ENCODE measurements around the gene ZC3HAV1L. TPM values are rescaled to one million over a fixed set of nuclear protein-coding genes. Genes with fewer than 3 reads are reported as not detected.

ZC3HAV1L gene
- total and polyA plus RNA-seq, 2 of the 8 experiments (the other 6 are each of a cell fraction or from before 2014, with no cell fraction given), result 5.2 to 7.0 TPM

DNA sequence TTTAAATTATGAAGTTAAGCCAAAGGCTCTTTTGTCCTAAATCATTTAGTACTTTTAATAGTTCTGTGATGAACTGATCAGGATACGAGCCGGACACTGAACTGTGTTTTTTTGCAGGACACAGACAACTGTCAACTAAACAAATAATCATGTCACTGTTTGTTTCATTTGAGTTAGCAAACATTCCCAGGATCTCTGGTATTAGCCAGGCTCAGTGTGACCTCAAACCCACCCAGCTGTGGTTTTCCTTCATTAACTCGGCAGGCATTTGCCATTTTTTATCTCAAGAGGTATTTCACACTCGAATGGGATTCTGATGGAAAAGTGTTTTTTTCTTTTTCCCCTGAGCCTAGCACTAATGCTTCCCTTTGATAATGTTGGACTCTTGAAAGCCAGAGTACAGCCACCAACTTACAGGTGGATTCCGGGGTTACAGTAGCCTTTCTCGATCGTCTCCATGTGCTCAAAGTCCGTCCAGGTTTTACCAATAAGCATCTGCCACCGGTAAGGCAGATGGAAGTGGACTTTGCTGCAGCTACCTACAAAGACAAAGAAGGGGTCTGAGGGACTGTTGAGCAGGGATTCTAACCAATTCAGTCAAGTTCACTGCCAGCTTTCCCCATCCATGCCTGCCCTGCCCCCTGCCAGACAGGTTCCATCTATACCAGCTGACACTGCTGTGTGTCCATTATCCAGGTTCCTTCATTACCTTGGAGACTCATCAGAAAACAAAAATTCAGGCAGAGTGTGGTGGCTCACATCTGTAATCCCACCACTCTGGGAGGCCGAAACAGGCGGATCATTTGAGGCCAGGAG is 40.2 kb upstream of the ZC3HAV1L start:
- H3K9ac ChIP-seq (replicated peaks in 1 of 4; ENCODE audit: extremely low read depth in 1 of 4, low read depth in 3 of 4, low read length in 3 of 4), result no peak overlapping the region
- no peaks in the 10 kb centered on the region for H3K79me2 ChIP-seq (ENCODE audit: control insufficient read depth in 1 of 2, insufficient read depth in 2 of 2, low read length in 2 of 2)
- H4K5ac ChIP-seq (ENCODE audit: insufficient read length, low read depth, low read length), result no peak overlapping the region
- no peaks in the 10 kb centered on the region for H3K27me3 ChIP-seq (replicated peaks in 1 of 4; ENCODE audit: control insufficient read depth in 3 of 4, extremely low read depth in 1 of 4, insufficient read depth in 3 of 4, low read length in 3 of 4)
- no peak overlapping the region for H2BK15ac ChIP-seq (ENCODE audit: low read length)
- H3K23ac ChIP-seq (ENCODE audit: insufficient read length), result no peak overlapping the region
- H3K79me1 ChIP-seq (ENCODE audit: low read depth, low read length), result no peaks in the 10 kb centered on the region
- H3K56ac ChIP-seq (replicated peaks; ENCODE audit: insufficient read length, low read depth, low read length), result no peak overlapping the region
- no peak overlapping the region for H3K14ac ChIP-seq (ENCODE audit: insufficient read length)
- H4K20me1 ChIP-seq (replicated peaks in 1 of 2; ENCODE audit: control insufficient read depth in 1 of 2, insufficient read depth in 2 of 2, low read length in 2 of 2), result peaks cover 0 to 2% of the 10 kb centered on the region in 2 experiments
- POLR2A ChIA-PET (ENCODE audit: partially characterized antibody), result no interaction called here
- H2BK20ac ChIP-seq (ENCODE audit: low read length), result no peak overlapping the region
- 95% methylated on average over 11 of the region's 11 CpGs; no CpG with 5 or more reads in 1 of the 2 experiments for WGBS, 2 experiments (ENCODE audit: extremely low coverage in 1 of 2, insufficient coverage in 1 of 2, insufficient read length in 1 of 2, insufficient replicate concordance in 2 of 2, low coverage in 1 of 2, low lambda C conversion rate in 2 of 2, missing lambda C conversion rate in 1 of 2)
- H3K4me2 ChIP-seq (ENCODE audit: insufficient read depth in 1 of 2, low read depth in 2 of 2, low read length in 2 of 2), result no peak overlapping the region
- no peak overlapping the region for H3K27ac ChIP-seq (ENCODE audit: low read depth, low read length)
- no peak overlapping the region for H2AK5ac ChIP-seq (ENCODE audit: low read depth, low read length)
- no peak overlapping the region for H2AFZ ChIP-seq (ENCODE audit: low read length)
- H3K36me3 ChIP-seq (ENCODE audit: control insufficient read depth in 2 of 4, insufficient read depth in 4 of 4, low read length in 3 of 4), result peaks cover 2 to 39% (median 29%) of the 10 kb centered on the region in 4 experiments; a peak in 7 of 8 replicates
- DNase-seq (ENCODE audit: low read depth in 1 of 2, low spot score in 2 of 2), result no peak
- H3K18ac ChIP-seq (ENCODE audit: extremely low read depth, low read length), result no peak overlapping the region
- H4K8ac ChIP-seq (ENCODE audit: extremely low read depth, insufficient read depth, low read length), result no peak overlapping the region
- H4K91ac ChIP-seq (replicated peaks; ENCODE audit: insufficient read length, low read length), result no peak overlapping the region
- no peak for FAIRE-seq
- H2BK120ac ChIP-seq (replicated peaks; ENCODE audit: low read depth, low read length), result no peak overlapping the region
- no peak overlapping the region for H3K4me3 ChIP-seq (ENCODE audit: extremely low read depth in 1 of 4, insufficient read depth in 2 of 4, low read depth in 3 of 4, low read length in 4 of 4)
- H3K4me1 ChIP-seq (replicated peaks in 1 of 4; ENCODE audit: control insufficient read depth in 3 of 4, insufficient read depth in 4 of 4, low read length in 3 of 4), result peaks cover 0 to 2% (median 0%) of the 10 kb centered on the region in 4 experiments; a peak in 2 of 7 replicates
- CTCF ChIA-PET (ENCODE audit: partially characterized antibody), result interaction anchor here (0.6 to 3.7 kb wide), 25 partner anchors 10 to 300 kb away, joined by 3 to 29 read pairs (median 6); no protein-coding TSS in a partner anchor
- no peaks in the 10 kb centered on the region for H3K23me2 ChIP-seq (ENCODE audit: low read depth, low read length)
- no peaks in the 10 kb centered on the region for H3K9me3 ChIP-seq (ENCODE audit: insufficient read depth in 2 of 2, low read depth in 1 of 2, low read length in 1 of 2)
- no peak overlapping the region for H3K4ac ChIP-seq (replicated peaks; ENCODE audit: insufficient read length, low read depth, low read length)
- no peak overlapping the region for H2BK12ac ChIP-seq (ENCODE audit: low read depth, low read length)
- H2BK5ac ChIP-seq (ENCODE audit: low read depth, low read length), result no peak overlapping the region
- TF ChIP-seq SP1 (IDR thresholded peaks at IDR 0.05; ENCODE audit: low read depth, low read length), result no peak
- TF ChIP-seq CBX5 (IDR thresholded peaks at IDR 0.05; ENCODE audit: low read depth, low read length), result no peak
- no peak for TF ChIP-seq CEBPB (IDR thresholded peaks at IDR 0.05; ENCODE audit: low read depth, low read length)
- no peak for TF ChIP-seq EP300 (IDR thresholded peaks at IDR 0.05; ENCODE audit: borderline replicate concordance in 1 of 2, low read depth in 2 of 2, low read length in 2 of 2)
- TF ChIP-seq NANOG (IDR thresholded peaks at IDR 0.05; ENCODE audit: insufficient read depth, low read depth, low read length, poor library complexity, severe bottlenecking), result no peak
- TF ChIP-seq TAF7 (optimal IDR thresholded peaks at IDR 0.05; ENCODE audit: borderline replicate concordance, low read depth, low read length), result no peak
- no peak for TF ChIP-seq SP4 (IDR thresholded peaks at IDR 0.05; ENCODE audit: low read length)
- no peak for TF ChIP-seq PHF8 (conservative IDR thresholded peaks at IDR 0.05; ENCODE audit: low read depth, low read length)
- no peak for TF ChIP-seq RNF2 (IDR thresholded peaks at IDR 0.05; ENCODE audit: borderline replicate concordance, low read depth, low read length, missing control alignments, poor library complexity, severe bottlenecking)
- no peak for TF ChIP-seq ATF3 (IDR thresholded peaks at IDR 0.05; ENCODE audit: insufficient read depth, low read depth, low read length)
- no peak for TF ChIP-seq SRF (IDR thresholded peaks at IDR 0.05; ENCODE audit: low read depth, low read length)
